Neuronal stem cell (in vitro differentiated cells): Measurements from ENCODE around the gene GATAD2A.

Source experiments
- DNase-seq: peaks from one replicate; pipeline ENCODE4 v3.0.0-alpha.2; 2013; ENCODE audit warnings: low spot score
- H2AFZ ChIP-seq: one replicate; pipeline ENCODE4 v1.6.1; 2013; ENCODE audit warnings: mild to moderate bottlenecking, low read length, inconsistent platforms
- H2AK5ac ChIP-seq: 2 replicates; pipeline ENCODE4 v1.6.1; 2013; ENCODE audit warnings: low read depth, mild to moderate bottlenecking, inconsistent platforms, low read length, moderate library complexity, mixed read lengths
- H2BK120ac ChIP-seq: 2 replicates; pipeline ENCODE4 v1.6.1; 2013; ENCODE audit warnings: low read depth, mild to moderate bottlenecking, inconsistent platforms, low read length, moderate library complexity, mixed read lengths
- H2BK12ac ChIP-seq: one replicate; pipeline ENCODE4 v1.6.1; 2013; ENCODE audit warnings: low read length, inconsistent platforms
- H2BK15ac ChIP-seq: 2 replicates; pipeline ENCODE4 v1.6.1; 2013; ENCODE audit warnings: mild to moderate bottlenecking, low read length, inconsistent platforms, mixed read lengths
- H2BK5ac ChIP-seq: one replicate; pipeline ENCODE4 v1.6.1; 2013; ENCODE audit warnings: inconsistent platforms, mild to moderate bottlenecking, low read length, moderate library complexity
- H3K14ac ChIP-seq: one replicate; pipeline ENCODE4 v1.6.1; 2013; ENCODE audit warnings: low read length, inconsistent platforms
- H3K18ac ChIP-seq: 2 replicates; pipeline ENCODE4 v1.6.1; 2013; ENCODE audit warnings: low read length, inconsistent platforms
- H3K23ac ChIP-seq: 2 replicates; pipeline ENCODE4 v1.6.1; 2013; ENCODE audit warnings: low read depth, mild to moderate bottlenecking, mixed read lengths, low read length, inconsistent platforms; ENCODE audit not compliant: poor library complexity
- H3K27ac ChIP-seq: replicated peaks from 3 replicates; pipeline ENCODE4 v1.5.1; 2013; ENCODE audit warnings: low read length, inconsistent platforms
- H3K27me3 ChIP-seq, 3 experiments: 2 replicates each; pipeline ENCODE4 v1.6.1; 2013; ENCODE audit warnings: low read length in 3 of 3, mild to moderate bottlenecking in 2 of 3, inconsistent platforms in 1 of 3, low read depth in 1 of 3, mixed read lengths in 1 of 3, moderate library complexity in 1 of 3; ENCODE audit not compliant: control insufficient read depth in 3 of 3, insufficient read depth in 3 of 3
- H3K36me3 ChIP-seq, 2 donors: replicated peaks in 1 of 2; 2 replicates each; pipeline ENCODE4 v1.6.1; 2013; ENCODE audit warnings: low read length in 2 of 2; ENCODE audit not compliant: control insufficient read depth in 2 of 2, insufficient read depth in 2 of 2
- H3K4ac ChIP-seq: 2 replicates; pipeline ENCODE4 v1.6.1; 2013; ENCODE audit warnings: inconsistent platforms, mild to moderate bottlenecking, low read length, moderate library complexity
- H3K4me1 ChIP-seq, 2 donors: 1 replicate in 1 of 2; 2 replicates in 1 of 2; pipeline ENCODE4 v1.6.1; 2013; ENCODE audit warnings: low read length in 2 of 2, low read depth in 1 of 2; ENCODE audit not compliant: control insufficient read depth in 2 of 2, insufficient read depth in 1 of 2
- H3K4me2 ChIP-seq: one replicate; pipeline ENCODE4 v1.6.1; 2013; ENCODE audit warnings: mild to moderate bottlenecking, low read length, inconsistent platforms; ENCODE audit not compliant: insufficient read depth, poor library complexity, severe bottlenecking
- H3K4me3 ChIP-seq, 2 donors: 2 replicates each; pipeline ENCODE4 v1.5.1; 2013; ENCODE audit warnings: low read length in 2 of 2, mild to moderate bottlenecking in 2 of 2, inconsistent platforms in 1 of 2, moderate library complexity in 1 of 2
- H3K79me1 ChIP-seq: one replicate; pipeline ENCODE4 v1.6.1; 2013; ENCODE audit warnings: low read depth, mild to moderate bottlenecking, inconsistent platforms, low read length, moderate library complexity
- H3K9ac ChIP-seq: one replicate; pipeline ENCODE4 v1.6.1; 2013; ENCODE audit warnings: mild to moderate bottlenecking, low read depth, low read length, inconsistent platforms; ENCODE audit not compliant: poor library complexity
- H3K9me3 ChIP-seq, 2 donors: replicated peaks in 1 of 2; 2 replicates each; pipeline versions ENCODE3 to v1.6.1; 2013; ENCODE audit warnings: low read length in 2 of 2, mild to moderate bottlenecking in 2 of 2, inconsistent platforms in 1 of 2, low read depth in 1 of 2, mixed read lengths in 1 of 2, moderate library complexity in 1 of 2; ENCODE audit not compliant: control insufficient read depth in 2 of 2, insufficient read depth in 1 of 2
- H4K8ac ChIP-seq: one replicate; pipeline ENCODE4 v1.6.1; 2013; ENCODE audit warnings: low read depth, mild to moderate bottlenecking, inconsistent platforms, low read length, moderate library complexity
- H4K91ac ChIP-seq: one replicate; pipeline ENCODE4 v1.6.1; 2013; ENCODE audit warnings: low read length, low read depth, mild to moderate bottlenecking, inconsistent platforms; ENCODE audit not compliant: poor library complexity
- WGBS, 2 donors: extraction: QIAGEN DNeasy Blood & Tissue Kit; methylation state at CpG; one replicate each; pipeline ENCODE4 v1.1.7; 2013; ENCODE audit warnings: missing lambda C conversion rate in 2 of 2, mixed read lengths in 1 of 2; ENCODE audit not compliant: insufficient read length in 2 of 2, insufficient replicate concordance in 1 of 2; ENCODE audit errors: extremely low coverage in 2 of 2; 5-methylcytosine and 5-hydroxymethylcytosine counted together

Gene GATAD2A

GRCh38 chr19:19361075-19361594, 44.3 kb upstream of the GATAD2A start:
- Histone ChIP-seq H2BK5ac (no peak overlapping the region), H2BK15ac (no peak overlapping the region), H4K91ac (no peak overlapping the region), H3K4ac (no peak overlapping the region), H3K4me1 (no peaks in the 10 kb centered on the region), H3K4me3 (no peak overlapping the region), H3K9me3 (no peaks in the 10 kb centered on the region), H3K9ac (no peak overlapping the region), H3K79me1 (no peaks in the 10 kb centered on the region), H2AK5ac (no peak overlapping the region), H3K18ac (peak overlapping the region; percentile 80), H3K14ac (no peak overlapping the region), H2BK12ac (no peak overlapping the region), H3K4me2 (no peak overlapping the region), H3K27me3 (no peaks in the 10 kb centered on the region), H2AFZ (peak overlapping the region; percentile 57), H3K27ac (no peak overlapping the region), H2BK120ac (no peak overlapping the region), H3K36me3 (peaks cover 5 to 28% of the 10 kb centered on the region in 2 donors), H4K8ac (no peak overlapping the region), H3K23ac (no peak overlapping the region)
- peak; percentile 78 for DNase-seq
- WGBS, 2 donors: no CpG with 5 or more reads among the region's 14 CpGs

DNA sequence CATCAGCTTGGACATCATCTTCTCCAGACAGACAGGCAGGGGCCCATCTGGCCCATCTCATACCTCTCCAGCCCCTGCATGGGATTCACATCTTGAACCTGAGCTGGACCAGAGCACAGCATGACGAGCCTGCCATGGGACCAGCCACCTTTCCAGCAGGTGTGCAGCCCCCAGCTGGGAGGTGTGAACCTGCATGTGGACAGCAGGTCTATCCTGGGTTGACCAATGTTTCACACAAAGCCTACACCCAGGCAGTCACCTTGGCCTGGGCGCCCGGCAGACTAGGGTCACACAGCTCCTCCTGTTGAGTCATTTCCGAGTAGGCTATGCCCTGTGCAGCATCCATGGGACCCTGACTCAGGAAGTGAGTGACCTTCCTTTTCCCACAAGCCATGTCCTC, 43.4 kb upstream of the GATAD2A start:
- Histone ChIP-seq H2BK120ac (no peak overlapping the region), H2AFZ (no peak overlapping the region), H2BK15ac (no peak overlapping the region), H3K23ac (no peak overlapping the region), H3K27me3 (no peaks in the 10 kb centered on the region), H3K36me3 (peaks cover 0 to 19% of the 10 kb centered on the region in 2 donors), H4K91ac (no peak overlapping the region), H2BK5ac (no peak overlapping the region), H3K4me3 (no peak overlapping the region), H2BK12ac (peak overlapping the region; percentile 47), H3K4me1 (peaks cover 1 to 4% of the 10 kb centered on the region in 2 donors), H3K4ac (peak overlapping the region; percentile 38), H3K4me2 (no peak overlapping the region), H2AK5ac (peak overlapping the region; percentile 1), H3K27ac (no peak overlapping the region), H4K8ac (no peak overlapping the region), H3K9ac (no peak overlapping the region), H3K14ac (no peak overlapping the region), H3K79me1 (no peaks in the 10 kb centered on the region), H3K18ac (peak overlapping the region; percentile 40), H3K9me3 (no peaks in the 10 kb centered on the region)
- WGBS, 2 donors: no CpG with 5 or more reads among the region's 4 CpGs
- no peak for DNase-seq

DNA sequence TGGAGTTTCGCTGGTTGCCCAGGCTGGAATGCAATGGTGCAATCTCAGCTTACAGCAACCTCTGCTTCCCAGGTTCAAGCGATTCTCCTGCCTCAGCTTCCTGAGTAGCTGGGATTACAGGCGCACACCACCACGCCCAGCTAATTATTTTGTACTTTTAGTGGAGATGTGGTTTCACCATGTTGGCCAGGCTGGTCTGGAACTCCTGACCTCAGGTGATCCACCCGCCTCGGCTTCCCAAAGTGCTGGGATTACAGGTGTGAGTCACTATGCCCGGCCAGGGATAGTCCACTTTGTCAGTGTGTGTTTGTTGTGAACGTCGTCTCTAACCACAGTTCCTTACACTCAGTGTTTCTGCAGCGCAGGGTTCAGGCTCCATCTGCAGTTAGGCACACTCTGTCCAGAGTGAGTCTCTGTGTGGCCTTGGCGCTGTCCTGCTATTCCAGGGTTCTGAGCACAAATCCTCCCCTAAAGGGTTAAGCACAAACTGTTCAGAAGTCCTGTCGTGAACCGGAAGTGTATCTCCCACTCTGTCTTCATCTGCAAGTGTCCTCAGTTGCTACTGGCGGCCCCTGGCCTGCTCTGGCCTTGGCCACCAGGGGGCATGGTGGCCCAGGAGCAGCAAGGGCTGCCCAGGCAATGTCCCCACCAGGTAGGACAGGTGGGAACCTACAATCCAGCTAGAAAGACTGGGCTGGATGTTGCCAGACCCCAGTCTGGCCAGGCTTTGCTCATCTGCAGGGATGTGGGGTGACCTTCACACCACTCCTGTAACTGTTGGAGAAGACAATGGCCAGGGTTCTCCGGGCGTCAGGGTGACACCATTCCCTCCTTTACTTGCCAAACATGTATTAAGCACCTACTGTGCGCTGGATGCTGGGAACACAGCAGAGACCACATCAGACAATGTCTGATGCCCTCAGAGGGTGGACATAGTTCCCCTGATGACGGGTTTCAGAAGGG, 38.8 kb upstream of the GATAD2A start:
- no peak overlapping the region for H4K91ac ChIP-seq
- H3K4me3 ChIP-seq: no peak overlapping the region
- H2BK5ac ChIP-seq: no peak overlapping the region

DNA sequence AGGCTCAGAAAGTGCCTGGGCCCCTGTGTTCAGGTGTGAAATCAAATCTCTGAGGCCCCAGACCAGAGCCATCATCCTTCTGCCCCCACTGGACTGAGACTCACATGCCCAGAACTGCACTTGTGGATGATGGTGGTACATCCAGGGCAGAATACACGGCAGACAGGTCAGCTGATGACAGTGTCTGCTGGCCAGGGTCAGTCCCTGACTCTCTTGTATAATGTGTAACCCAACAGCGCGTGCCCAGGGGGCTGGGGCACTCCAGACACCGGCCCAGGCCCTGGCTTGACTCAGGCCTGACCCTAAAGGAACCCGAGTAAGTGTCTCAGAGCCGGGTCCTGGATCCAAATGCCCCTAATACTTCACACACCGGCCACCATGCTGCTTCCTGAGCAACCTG, 37.4 kb upstream of the GATAD2A start:
- H4K8ac ChIP-seq: no peak overlapping the region
- H3K18ac ChIP-seq: no peak overlapping the region
- H3K36me3 ChIP-seq: no peaks in the 10 kb centered on the region
- no peak overlapping the region for H3K4me2 ChIP-seq
- H3K4me3 ChIP-seq: no peak overlapping the region
- H2BK15ac ChIP-seq: peak overlapping the region; percentile 74
- no peak overlapping the region for H2BK5ac ChIP-seq
- no peak for DNase-seq
- no CpG with 5 or more reads among the region's 7 CpGs for WGBS, 2 donors
- H3K27ac ChIP-seq: no peak overlapping the region
- no peaks in the 10 kb centered on the region for H3K9me3 ChIP-seq
- no peak overlapping the region for H2BK120ac ChIP-seq
- peaks cover 2% of the 10 kb centered on the region for H3K79me1 ChIP-seq
- H4K91ac ChIP-seq: no peak overlapping the region
- no peak overlapping the region for H3K9ac ChIP-seq
- peak overlapping the region; percentile 20 for H2AK5ac ChIP-seq
- H3K14ac ChIP-seq: no peak overlapping the region
- H3K27me3 ChIP-seq: no peaks in the 10 kb centered on the region
- H3K4me1 ChIP-seq: peaks cover 1 to 4% of the 10 kb centered on the region in 2 donors
- H2AFZ ChIP-seq: peak overlapping the region; percentile 68
- peak overlapping the region; percentile 11 for H3K23ac ChIP-seq
- H3K4ac ChIP-seq: no peak overlapping the region
- H2BK12ac ChIP-seq: peak overlapping the region; percentile 86

More for the DNA sequence above, 38.8 kb upstream of the GATAD2A start:
- Histone ChIP-seq H2AFZ (peak overlapping the region; percentile 85), H2BK15ac (no peak overlapping the region), H3K27me3 (no peaks in the 10 kb centered on the region), H4K8ac (no peak overlapping the region), H3K27ac (no peak overlapping the region), H3K79me1 (peaks cover 2% of the 10 kb centered on the region), H2BK120ac (no peak overlapping the region), H3K4me2 (no peak overlapping the region), H3K23ac (no peak overlapping the region), H3K18ac (peak overlapping the region; percentile 2), H2AK5ac (no peak overlapping the region), H3K4ac (no peak overlapping the region), H3K4me1 (peaks cover 1 to 4% of the 10 kb centered on the region in 2 donors), H3K9ac (no peak overlapping the region), H2BK12ac (no peak overlapping the region), H3K9me3 (no peaks in the 10 kb centered on the region), H3K36me3 (no peaks in the 10 kb centered on the region), H3K14ac (no peak overlapping the region)
- DNase-seq: peak; percentile 57
- no CpG with 5 or more reads among the region's 18 CpGs for WGBS, 2 donors
